Nucleus accumbens (tissue), 56 donors: ENCODE results near the gene ECM2.

ENCODE experiments used
- DNase-seq, 56 donors: peaks; one replicate each; lab custom pipeline; 2025; lab: John Stamatoyannopoulos, UW

Gene ECM2

DNA sequence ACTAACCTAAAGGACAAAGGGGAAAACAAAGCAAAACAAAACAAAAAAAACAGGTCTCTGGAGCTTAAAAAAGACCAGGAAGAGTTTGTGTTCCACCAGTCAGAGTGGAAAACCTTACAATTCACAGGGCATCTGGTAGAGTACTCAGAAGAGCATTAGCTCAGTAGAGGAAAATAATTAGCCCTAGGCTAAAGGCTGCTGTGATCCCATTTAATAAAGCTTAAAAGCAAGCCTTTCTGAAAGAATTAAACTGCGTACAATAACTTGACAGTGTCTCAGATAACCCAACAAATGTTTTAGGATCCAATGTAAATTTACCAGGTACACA is 7.3 kb downstream of the ECM2 start:
- no peak for DNase-seq

GRCh38 chr9:92527832-92528521 is 7.8 kb downstream of the ECM2 start:
- DNase-seq, result no peak

- DNase-seq, result no peak
Measured at GRCh38 chr9:92527291-92527828, 8.4 kb downstream of the ECM2 start.

GRCh38 chr9:92525306-92525705 is 10.5 kb downstream of the ECM2 start:
- DNase-seq, result no peak

DNA sequence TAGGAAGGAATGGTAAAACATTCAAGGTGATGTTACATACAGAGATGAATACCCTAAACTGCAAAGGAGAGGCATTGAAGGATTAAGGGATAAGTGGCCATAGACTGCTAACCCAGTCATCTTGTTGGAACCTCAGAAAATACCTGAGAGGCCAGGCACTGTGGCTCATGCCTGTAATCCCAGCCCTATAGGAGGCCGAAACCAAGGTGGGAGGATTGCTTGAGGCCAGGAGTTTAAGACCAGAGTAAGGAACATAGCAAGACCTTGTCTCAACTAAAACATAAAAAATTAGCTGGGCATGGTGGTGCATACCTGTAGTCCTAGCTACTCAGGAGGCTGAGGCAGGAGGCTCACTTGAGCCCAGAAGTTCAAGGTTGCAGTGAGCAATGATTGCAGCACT is 10.9 kb downstream of the ECM2 start:
- DNase-seq, result no peak

DNA sequence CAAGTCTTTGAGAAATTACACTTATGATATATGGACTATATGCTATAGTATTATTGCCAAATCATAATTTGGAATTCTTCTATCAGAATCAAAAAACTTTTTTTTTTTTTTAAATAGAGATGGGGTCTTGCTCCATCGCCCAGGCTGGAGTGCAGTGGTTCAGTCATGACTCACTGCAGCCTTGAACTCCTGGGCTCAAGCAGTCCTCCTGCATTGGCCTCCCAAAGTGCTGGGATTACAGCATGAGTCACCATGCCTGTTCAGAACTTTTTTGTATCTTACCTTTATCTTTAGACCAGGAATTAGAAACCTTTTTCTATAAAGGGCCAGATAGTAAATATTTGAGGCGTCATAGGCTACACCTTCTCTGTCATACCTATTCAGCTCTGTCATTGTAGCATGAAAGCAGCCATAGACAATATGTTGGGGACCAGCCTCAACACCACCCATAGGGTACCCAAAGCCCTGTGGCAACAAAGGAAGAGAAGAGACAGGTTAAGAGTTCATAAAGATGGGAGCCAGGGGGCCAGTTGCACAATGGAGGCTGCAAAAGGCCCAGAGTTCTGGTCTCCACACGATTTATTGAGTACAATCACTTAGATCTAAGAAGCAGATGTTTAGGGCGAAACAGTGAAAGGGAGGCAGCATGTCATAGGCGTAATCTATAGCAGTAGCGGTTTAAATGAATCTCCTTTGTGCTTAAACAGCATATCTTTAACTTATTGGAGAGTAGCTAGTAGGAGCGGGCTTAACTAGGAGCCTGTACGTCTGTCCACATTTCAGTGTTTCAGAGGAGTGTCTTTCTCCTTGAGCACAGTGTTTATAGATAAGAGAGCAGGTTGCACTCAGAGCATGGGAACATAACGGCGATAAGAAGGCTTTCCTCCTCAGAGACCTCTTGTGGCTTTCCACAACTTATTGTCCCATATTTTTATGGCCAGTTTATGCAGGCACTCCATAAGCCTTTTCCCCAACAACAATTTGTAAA is 12.5 kb downstream of the ECM2 start:
- DNase-seq, result no peak

- no peak for DNase-seq
Measured at GRCh38 chr9:92520837-92521236, 15.0 kb downstream of the ECM2 start.

- no peak for DNase-seq
Measured at GRCh38 chr9:92518199-92518598, 17.6 kb downstream of the ECM2 start.

- DNase-seq, result no peak
Measured at GRCh38 chr9:92517046-92517445, 18.7 kb downstream of the ECM2 start.

DNA sequence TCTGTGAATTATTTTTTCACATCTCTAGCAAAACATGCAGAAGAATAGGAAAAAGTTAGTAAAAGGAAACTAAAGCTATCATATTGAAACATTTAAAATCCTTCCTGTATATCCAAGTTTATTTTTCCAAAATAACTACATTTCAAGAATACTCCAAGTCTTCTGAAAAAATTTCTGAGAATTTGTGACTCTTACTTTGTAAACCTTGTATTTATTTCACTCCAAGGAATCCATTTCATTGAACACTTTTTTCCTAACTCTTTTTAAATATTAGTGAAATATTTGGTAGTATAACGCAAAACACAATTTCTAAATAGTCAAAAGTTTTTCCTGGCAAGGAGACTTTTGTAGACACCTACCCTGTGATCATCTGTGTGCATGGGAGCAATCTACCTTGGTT is 19.3 kb downstream of the ECM2 start:
- DNase-seq, result no peak

- no peak for DNase-seq
Measured at GRCh38 chr9:92514635-92515034, 21.2 kb downstream of the ECM2 start.

GRCh38 chr9:92513349-92513748 is 22.4 kb downstream of the ECM2 start:
- DNase-seq, result no peak

DNA sequence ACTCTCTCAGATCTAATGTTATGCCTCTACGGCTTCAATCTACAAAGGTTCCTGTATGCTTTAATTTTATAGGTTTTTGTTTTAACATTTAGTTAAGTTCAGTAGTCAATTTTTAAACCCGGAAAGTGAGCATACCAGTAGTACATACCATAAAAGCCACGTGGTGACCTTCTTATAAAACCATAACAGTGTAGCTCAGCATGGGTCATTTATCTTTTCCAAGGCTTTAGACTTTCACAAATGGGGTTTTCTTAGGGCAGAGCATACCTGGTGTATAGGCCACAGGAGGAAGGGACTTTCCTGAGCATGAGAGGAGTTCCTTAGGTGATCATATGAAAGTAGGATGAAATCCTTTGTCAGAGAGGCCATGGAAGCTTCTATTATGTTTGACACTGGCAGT is 23.2 kb downstream of the ECM2 start:
- DNase-seq, result no peak

DNA sequence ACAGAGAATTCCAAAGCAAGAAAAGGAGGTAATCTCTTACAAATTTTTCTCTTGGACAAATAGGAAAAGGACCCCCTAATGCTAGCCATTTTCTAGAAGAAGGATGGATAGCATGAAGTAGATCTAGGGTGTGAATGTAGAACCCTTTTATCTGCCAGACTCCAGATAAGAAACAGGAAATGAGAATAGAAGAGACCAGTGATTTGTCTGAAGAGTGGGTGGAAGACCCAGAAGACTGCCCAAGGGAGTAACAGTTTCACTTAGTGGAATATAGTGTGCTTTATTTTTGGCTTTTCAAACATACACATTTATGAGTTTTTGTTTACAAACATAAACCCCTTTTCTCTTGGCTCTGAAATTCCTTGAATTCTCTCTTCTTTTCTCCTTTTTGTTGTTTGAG is 25.0 kb downstream of the ECM2 start:
- DNase-seq, result no peak

- no peak for DNase-seq
Measured at GRCh38 chr9:92509050-92509449, 26.7 kb downstream of the ECM2 start.

DNA sequence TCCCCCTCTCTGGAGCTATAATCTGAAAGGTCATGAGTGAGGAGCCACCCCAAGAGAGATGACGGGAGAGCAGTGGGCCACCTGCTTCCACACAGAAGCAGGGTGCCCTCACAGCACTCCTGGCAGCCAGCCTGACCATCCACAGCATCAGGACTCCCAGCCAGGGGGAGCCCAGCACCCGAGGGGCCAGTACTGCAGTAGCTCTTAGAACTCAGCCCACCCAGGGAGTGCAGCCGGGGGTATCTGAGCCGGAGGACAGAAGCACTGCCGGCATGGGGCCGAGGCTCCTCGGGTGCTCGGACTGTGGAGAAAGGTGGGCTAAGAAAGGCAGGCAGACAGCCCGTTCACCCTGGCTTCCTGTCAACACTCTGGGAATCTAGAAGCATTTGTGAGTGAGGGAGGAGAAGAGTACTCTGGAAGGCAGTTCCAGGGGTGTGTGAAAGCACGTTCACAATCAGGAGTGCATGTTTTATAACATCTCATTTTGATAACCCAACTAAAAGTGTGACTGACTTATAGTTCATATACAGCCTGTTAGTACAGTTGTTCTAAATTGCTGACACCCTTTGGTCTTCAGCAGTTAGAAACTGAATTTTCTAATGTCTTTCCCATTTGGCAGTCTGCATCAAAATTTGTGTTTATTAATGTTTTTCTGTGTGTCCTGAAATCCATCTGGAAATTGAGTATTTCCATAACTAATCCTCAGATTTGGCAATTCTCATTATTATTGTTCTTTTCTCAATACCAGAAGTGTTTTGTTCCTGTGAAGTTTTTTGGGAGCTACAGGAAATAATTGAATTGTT is 27.6 kb downstream of the ECM2 start:
- no peak for DNase-seq

GRCh38 chr9:92507496-92507895 is 28.3 kb downstream of the ECM2 start:
- no peak for DNase-seq

DNA sequence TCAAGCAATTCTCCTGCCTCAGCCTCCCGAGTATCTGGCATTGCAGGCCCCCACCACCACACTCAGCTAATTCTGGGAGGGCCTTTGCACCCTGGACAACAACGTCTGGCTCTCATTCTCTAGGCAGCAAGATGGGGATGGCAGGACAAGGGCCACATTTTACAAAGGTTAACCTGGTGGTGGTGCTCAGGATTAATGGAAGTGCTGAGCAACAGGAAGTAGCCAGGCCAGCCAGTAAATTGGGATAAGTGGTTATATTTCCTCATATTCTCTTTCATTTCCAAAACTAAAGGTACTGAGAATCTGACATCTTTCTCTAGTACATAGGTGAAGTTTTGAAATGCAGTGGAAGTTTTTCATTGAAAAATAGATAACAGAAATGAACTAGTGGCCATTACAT is 28.8 kb downstream of the ECM2 start:
- no peak for DNase-seq

- no peak for DNase-seq
Measured at GRCh38 chr9:92506184-92506857, 29.5 kb downstream of the ECM2 start.

DNA sequence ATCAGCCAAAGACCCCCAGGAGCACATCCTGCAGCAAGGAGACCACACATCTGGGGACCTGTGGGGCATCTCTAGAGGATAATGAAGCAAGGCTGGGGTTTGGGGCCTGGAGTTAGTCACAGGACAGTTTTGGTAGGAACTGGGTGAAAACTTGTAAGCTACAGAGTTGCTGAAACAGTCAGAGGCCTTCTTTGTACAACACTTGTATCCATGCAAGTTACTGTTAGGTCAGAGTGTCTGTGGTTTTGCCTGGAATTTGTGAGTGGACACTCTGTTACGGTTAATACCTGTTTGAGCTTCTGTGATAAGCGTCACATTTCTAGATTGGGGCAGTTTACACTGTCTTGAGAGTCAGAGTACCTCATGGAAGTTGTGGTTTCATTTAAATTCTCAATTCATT is 30.9 kb downstream of the ECM2 start:
- no peak for DNase-seq
